Liver (tissue), 9 donors: ENCODE results near the gene TRERF1. TPM values are rescaled to one million over a fixed set of nuclear protein-coding genes. Genes with fewer than 3 reads are reported as not detected.

Experiments
- DNase-seq: peaks from one replicate; pipeline ENCODE4 v3.0.0-alpha.2; 2017; ENCODE audit warnings: low spot score
- H3K27ac ChIP-seq, 2 donors: one replicate each; pipeline ENCODE4 v1.7.0; 2013; ENCODE audit warnings: inconsistent platforms in 2 of 2, low read length in 2 of 2, control low read depth in 1 of 2, low read depth in 1 of 2, mild to moderate bottlenecking in 1 of 2
- H3K27me3 ChIP-seq, 4 donors: one replicate each; pipeline versions ENCODE4 v1.6.1 to v1.7.0; 2013; ENCODE audit warnings: low read length in 3 of 4, inconsistent platforms in 1 of 4, mild to moderate bottlenecking in 1 of 4, moderate library complexity in 1 of 4; ENCODE audit not compliant: control insufficient read depth in 4 of 4, insufficient read depth in 4 of 4
- H3K36me3 ChIP-seq, 4 donors: one replicate each; pipeline versions ENCODE4 v1.6.1 to v1.7.0; 2013; ENCODE audit warnings: low read length in 3 of 4, mild to moderate bottlenecking in 3 of 4, low read depth in 1 of 4, moderate library complexity in 1 of 4; ENCODE audit not compliant: control insufficient read depth in 4 of 4, insufficient read depth in 3 of 4
- H3K4me1 ChIP-seq, 4 donors: one replicate each; pipeline versions ENCODE4 v1.6.1 to v1.7.0; 2013; ENCODE audit warnings: low read length in 3 of 4, mild to moderate bottlenecking in 3 of 4, moderate library complexity in 1 of 4; ENCODE audit not compliant: control insufficient read depth in 4 of 4, insufficient read depth in 4 of 4
- H3K4me3 ChIP-seq, 3 donors: one replicate each; pipeline versions ENCODE4 v1.6.1 to v1.7.0; 2013; ENCODE audit warnings: low read length in 3 of 3, control low read depth in 1 of 3, low read depth in 1 of 3, mild to moderate bottlenecking in 1 of 3
- H3K9ac ChIP-seq, 2 donors: one replicate each; pipeline ENCODE4 v1.7.0; 2013; ENCODE audit warnings: low read length in 2 of 2, mild to moderate bottlenecking in 2 of 2, moderate library complexity in 2 of 2, control low read depth in 1 of 2, low read depth in 1 of 2
- H3K9me3 ChIP-seq, 4 donors: one replicate each; pipeline versions ENCODE4 v1.6.1 to v1.7.0; 2013; ENCODE audit warnings: low read length in 3 of 4; ENCODE audit not compliant: control insufficient read depth in 4 of 4
- EGR1 ChIP-seq, 2 donors: IDR thresholded peaks; 2 replicates each; pipeline ENCODE4 v1.6.1; 2016 to 2018; ENCODE audit warnings: antibody characterized with exemption in 2 of 2, low read depth in 2 of 2
- FOXA1 ChIP-seq: IDR thresholded peaks from 2 replicates; pipeline ENCODE4 v1.6.1; 2016; ENCODE audit warnings: antibody characterized with exemption
- GABPA ChIP-seq, 2 donors: IDR thresholded peaks in 1 of 2; conservative IDR thresholded peaks in 1 of 2; 2 replicates each; pipeline ENCODE4 v1.6.1; 2016; ENCODE audit warnings: antibody characterized with exemption in 2 of 2, mild to moderate bottlenecking in 1 of 2, moderate library complexity in 1 of 2
- HNF4A ChIP-seq, 2 donors: conservative IDR thresholded peaks; 2 replicates each; pipeline ENCODE4 v1.6.1; 2016; ENCODE audit warnings: antibody characterized with exemption in 2 of 2, mild to moderate bottlenecking in 2 of 2
- HNF4G ChIP-seq: IDR thresholded peaks from 2 replicates; pipeline ENCODE4 v1.6.1; 2016; ENCODE audit warnings: antibody characterized with exemption
- NR2F2 ChIP-seq: IDR thresholded peaks from 2 replicates; pipeline ENCODE4 v1.6.1; 2016; ENCODE audit warnings: antibody characterized with exemption
- RAD21 ChIP-seq, 2 donors: IDR thresholded peaks; 2 replicates each; pipeline ENCODE4 v1.6.1; 2016; ENCODE audit warnings: antibody characterized with exemption in 2 of 2, mild to moderate bottlenecking in 2 of 2
- RXRA ChIP-seq, 2 donors: IDR thresholded peaks; 2 replicates each; pipeline ENCODE4 v1.6.1; 2017 to 2018; ENCODE audit warnings: antibody characterized with exemption in 2 of 2, mild to moderate bottlenecking in 1 of 2
- SP1 ChIP-seq: IDR thresholded peaks from 2 replicates; pipeline ENCODE4 v1.6.1; 2018; ENCODE audit warnings: antibody characterized with exemption, mild to moderate bottlenecking
- TAF1 ChIP-seq: conservative IDR thresholded peaks from 2 replicates; pipeline ENCODE4 v1.6.1; 2016; ENCODE audit warnings: antibody characterized with exemption, mild to moderate bottlenecking
- ZBTB33 ChIP-seq: IDR thresholded peaks from 2 replicates; pipeline ENCODE4 v1.6.1; 2016; ENCODE audit warnings: antibody characterized with exemption
- WGBS: extraction: QIAGEN DNeasy Blood & Tissue Kit; methylation state at CpG from one replicate; pipeline ENCODE4 v1.1.7; 2013; 5-methylcytosine and 5-hydroxymethylcytosine counted together
- polyA plus RNA-seq, 2 donors: library from polyadenylated mRNA; stranded (reverse) in 1 of 2; unstranded in 1 of 2; fragments of 200-250 nt in 1 of 2; fragments of >200 nt in 1 of 2; fragmentation: Nextera tagmentation in 1 of 2; extraction: Ambion mirVana in 1 of 2; gene quantifications; one replicate each; pipeline versions ENCODE4 v1.2.1 to v1.2.3, GENCODE V29; 2013 to 2015
- total RNA-seq, 2 donors: library from RNA; depleted of rRNA; stranded (reverse); fragments of >200 nt; gene quantifications; one replicate each; pipeline ENCODE4 v1.2.3, GENCODE V29; 2014
- TF ChIP-seq, protein P1 (sequence below): fragments of 150-350 bp; IDR thresholded peaks from 2 replicates; pipeline ENCODE4 v1.5.1; 2017; ENCODE audit warnings: improper control_type of control experiment, low read depth, low read length; ENCODE audit not compliant: missing input control
- TF ChIP-seq, protein P2 (sequence below): IDR thresholded peaks from 2 replicates; pipeline ENCODE4 v1.6.1; 2016; ENCODE audit warnings: antibody characterized with exemption, mild to moderate bottlenecking
- donor health status: healthy.
- donor health status: healthy.
- donor health status: healthy.
- donor health status: healthy.
- donor health status: healthy.

Gene TRERF1
- total and polyA plus RNA-seq, 4 donors = 0.33 to 1.3 (median 0.68) TPM

- H3K9me3 ChIP-seq = no peaks in the 10 kb centered on the region
- TF ChIP-seq HNF4A (conservative IDR thresholded peaks at IDR 0.05) = no peak
- TF ChIP-seq, protein P1, sequence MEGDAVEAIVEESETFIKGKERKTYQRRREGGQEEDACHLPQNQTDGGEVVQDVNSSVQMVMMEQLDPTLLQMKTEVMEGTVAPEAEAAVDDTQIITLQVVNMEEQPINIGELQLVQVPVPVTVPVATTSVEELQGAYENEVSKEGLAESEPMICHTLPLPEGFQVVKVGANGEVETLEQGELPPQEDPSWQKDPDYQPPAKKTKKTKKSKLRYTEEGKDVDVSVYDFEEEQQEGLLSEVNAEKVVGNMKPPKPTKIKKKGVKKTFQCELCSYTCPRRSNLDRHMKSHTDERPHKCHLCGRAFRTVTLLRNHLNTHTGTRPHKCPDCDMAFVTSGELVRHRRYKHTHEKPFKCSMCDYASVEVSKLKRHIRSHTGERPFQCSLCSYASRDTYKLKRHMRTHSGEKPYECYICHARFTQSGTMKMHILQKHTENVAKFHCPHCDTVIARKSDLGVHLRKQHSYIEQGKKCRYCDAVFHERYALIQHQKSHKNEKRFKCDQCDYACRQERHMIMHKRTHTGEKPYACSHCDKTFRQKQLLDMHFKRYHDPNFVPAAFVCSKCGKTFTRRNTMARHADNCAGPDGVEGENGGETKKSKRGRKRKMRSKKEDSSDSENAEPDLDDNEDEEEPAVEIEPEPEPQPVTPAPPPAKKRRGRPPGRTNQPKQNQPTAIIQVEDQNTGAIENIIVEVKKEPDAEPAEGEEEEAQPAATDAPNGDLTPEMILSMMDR = no peak
- TF ChIP-seq, protein P2, sequence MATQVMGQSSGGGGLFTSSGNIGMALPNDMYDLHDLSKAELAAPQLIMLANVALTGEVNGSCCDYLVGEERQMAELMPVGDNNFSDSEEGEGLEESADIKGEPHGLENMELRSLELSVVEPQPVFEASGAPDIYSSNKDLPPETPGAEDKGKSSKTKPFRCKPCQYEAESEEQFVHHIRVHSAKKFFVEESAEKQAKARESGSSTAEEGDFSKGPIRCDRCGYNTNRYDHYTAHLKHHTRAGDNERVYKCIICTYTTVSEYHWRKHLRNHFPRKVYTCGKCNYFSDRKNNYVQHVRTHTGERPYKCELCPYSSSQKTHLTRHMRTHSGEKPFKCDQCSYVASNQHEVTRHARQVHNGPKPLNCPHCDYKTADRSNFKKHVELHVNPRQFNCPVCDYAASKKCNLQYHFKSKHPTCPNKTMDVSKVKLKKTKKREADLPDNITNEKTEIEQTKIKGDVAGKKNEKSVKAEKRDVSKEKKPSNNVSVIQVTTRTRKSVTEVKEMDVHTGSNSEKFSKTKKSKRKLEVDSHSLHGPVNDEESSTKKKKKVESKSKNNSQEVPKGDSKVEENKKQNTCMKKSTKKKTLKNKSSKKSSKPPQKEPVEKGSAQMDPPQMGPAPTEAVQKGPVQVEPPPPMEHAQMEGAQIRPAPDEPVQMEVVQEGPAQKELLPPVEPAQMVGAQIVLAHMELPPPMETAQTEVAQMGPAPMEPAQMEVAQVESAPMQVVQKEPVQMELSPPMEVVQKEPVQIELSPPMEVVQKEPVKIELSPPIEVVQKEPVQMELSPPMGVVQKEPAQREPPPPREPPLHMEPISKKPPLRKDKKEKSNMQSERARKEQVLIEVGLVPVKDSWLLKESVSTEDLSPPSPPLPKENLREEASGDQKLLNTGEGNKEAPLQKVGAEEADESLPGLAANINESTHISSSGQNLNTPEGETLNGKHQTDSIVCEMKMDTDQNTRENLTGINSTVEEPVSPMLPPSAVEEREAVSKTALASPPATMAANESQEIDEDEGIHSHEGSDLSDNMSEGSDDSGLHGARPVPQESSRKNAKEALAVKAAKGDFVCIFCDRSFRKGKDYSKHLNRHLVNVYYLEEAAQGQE = no peak
- no peak for TF ChIP-seq SP1
- no peak for TF ChIP-seq GABPA (IDR thresholded peaks at IDR 0.05 in 1 of 2, conservative IDR thresholded peaks at IDR 0.05 in 1 of 2)
- no peak for TF ChIP-seq RXRA (IDR thresholded peaks at IDR 0.05)
- TF ChIP-seq NR2F2 = no peak
- no peak for TF ChIP-seq EGR1 (IDR thresholded peaks at IDR 0.05; ENCODE audit: low read depth in 2 of 2)
- TF ChIP-seq TAF1 = no peak
- no peak for TF ChIP-seq ZBTB33
- TF ChIP-seq HNF4G = no peak
- no peak for TF ChIP-seq FOXA1
- no peak for TF ChIP-seq RAD21 (IDR thresholded peaks at IDR 0.05)
- H3K27ac ChIP-seq = no peak overlapping the region
- H3K4me1 ChIP-seq = no peaks in the 10 kb centered on the region
- WGBS = 76% methylated on average over 2 of the region's 2 CpGs
- no peaks in the 10 kb centered on the region for H3K27me3 ChIP-seq
- no peak overlapping the region for H3K9ac ChIP-seq
- H3K4me3 ChIP-seq = no peak overlapping the region
- DNase-seq = no peak
- no peaks in the 10 kb centered on the region for H3K36me3 ChIP-seq
Measured at GRCh38 chr6:42307141-42307470, 144.6 kb downstream of the TRERF1 start.

DNA sequence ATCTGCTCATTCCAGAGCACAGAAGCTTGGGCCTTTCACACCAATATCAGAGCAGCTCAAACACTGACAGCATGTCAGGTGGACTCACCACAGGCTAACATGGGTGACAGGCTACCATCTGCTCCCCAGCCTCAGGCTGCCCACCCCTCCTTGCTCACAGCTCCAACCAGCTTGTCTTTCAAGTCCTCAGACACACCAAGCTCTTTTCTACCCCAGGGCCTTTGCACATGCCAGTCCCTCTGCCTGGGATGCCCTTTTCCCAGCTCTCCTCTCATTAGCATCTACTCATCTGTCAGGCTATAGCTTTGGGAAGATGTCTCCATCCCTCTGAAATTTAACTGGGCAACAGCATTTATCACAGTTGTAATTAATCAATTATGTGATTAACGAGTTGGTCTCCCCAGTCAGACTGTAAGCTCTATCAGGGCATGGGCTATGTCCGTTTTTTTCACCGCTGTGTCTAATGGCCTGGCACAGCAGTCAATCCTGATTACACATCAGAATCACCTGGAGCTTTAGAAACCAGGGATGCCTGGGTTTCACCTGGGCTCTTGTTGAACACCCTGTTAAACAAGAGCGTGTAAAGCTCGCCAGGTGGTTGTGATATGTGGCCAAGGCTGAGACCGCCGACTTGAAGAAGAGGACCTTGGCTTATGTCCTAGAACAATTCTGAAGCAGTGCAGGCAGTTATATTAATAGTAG, 145.1 kb downstream of the TRERF1 start:
- H3K27ac ChIP-seq = no peak overlapping the region
- no peaks in the 10 kb centered on the region for H3K9me3 ChIP-seq
- no peaks in the 10 kb centered on the region for H3K36me3 ChIP-seq
- no peaks in the 10 kb centered on the region for H3K4me1 ChIP-seq
- WGBS = 87% methylated on average over 7 of the region's 7 CpGs
- no peak overlapping the region for H3K4me3 ChIP-seq
- no peak for DNase-seq
- no peak overlapping the region for H3K9ac ChIP-seq
- H3K27me3 ChIP-seq = no peaks in the 10 kb centered on the region
- TF ChIP-seq GABPA (IDR thresholded peaks at IDR 0.05 in 1 of 2, conservative IDR thresholded peaks at IDR 0.05 in 1 of 2) (no peak), RAD21 (IDR thresholded peaks at IDR 0.05) (no peak), HNF4A (conservative IDR thresholded peaks at IDR 0.05) (no peak)
